G401.6 (cell line): ENCODE results near the gene DNER.
"Not testable (repeated sequence)": the region's sequence is repeated elsewhere in the genome, so short reads cannot be mapped to it uniquely, and the experiment has no call there.

Experiments
- FAIRE-seq: peaks from 2 replicates; lab custom pipeline; 2012; peaks lifted over from hg19 to GRCh38; lab: Jason Lieb, UNC

Gene DNER

DNA sequence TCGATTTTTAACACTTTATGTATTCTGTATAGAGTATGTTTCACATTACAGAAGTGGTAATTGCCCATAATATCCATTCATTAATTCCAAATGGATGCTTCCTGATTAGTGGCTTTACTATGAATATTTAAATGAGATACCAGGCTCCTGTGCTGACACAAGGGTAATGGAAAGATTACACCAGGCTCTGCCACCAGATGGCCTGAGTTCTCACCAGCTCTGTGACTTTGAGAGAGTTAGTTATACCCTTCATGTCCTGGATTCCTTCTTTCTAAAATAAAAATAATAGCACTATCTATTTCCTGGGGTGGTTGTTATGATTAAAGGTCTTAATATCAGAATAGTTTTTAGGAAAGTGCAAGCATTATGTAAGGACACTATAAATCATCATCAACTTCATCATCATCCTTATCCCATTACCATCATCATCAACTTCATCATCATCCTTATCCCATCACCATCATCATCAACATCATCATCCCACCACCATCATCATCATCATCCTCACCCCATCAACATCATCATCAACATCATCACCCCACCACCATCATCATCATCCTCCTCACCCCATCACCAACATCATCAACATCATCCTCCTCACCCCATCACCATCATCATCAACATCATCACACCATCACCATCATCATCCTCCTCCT is 151.8 kb downstream of the DNER start:
- FAIRE-seq: no peak

DNA sequence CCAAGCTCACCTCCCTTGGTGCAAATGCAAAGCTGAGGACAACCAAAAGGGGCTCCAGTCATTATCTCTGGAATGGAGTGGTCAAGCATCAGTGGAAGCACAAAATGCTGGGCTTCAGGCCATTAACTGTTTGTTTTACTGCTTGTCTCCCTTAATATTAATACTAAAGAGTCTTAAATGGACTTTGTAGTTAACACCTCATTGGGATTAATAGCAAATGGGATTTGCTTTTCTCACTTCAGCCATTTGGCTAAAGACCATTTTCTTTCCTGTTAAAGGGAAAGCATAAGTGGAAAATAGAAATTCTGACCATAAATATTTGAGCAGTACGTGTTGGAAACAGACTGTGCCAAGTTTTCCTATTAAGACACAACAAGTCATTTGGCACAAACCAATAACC is 154.4 kb downstream of the DNER start:
- FAIRE-seq: no peak

DNA sequence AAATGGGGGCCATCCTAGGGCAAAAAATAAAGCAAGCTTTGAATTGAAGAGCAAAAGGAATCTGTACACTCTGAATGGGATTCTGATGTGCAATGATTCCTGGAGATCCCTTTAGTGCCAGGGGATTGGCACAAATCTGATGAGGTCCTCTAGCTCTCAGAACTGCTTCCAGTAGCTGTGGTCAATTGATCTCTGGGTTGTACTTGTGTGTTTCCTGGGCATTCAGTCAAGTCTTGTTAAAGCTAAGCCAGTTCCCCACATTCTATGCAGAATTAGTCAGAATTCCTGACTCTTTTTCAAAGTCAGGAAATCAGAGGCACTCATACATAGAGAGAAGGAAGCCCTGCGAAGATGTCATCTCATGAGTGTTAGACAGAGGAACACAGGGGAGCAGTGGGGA is 161.3 kb downstream of the DNER start:
- no peak for FAIRE-seq

DNA sequence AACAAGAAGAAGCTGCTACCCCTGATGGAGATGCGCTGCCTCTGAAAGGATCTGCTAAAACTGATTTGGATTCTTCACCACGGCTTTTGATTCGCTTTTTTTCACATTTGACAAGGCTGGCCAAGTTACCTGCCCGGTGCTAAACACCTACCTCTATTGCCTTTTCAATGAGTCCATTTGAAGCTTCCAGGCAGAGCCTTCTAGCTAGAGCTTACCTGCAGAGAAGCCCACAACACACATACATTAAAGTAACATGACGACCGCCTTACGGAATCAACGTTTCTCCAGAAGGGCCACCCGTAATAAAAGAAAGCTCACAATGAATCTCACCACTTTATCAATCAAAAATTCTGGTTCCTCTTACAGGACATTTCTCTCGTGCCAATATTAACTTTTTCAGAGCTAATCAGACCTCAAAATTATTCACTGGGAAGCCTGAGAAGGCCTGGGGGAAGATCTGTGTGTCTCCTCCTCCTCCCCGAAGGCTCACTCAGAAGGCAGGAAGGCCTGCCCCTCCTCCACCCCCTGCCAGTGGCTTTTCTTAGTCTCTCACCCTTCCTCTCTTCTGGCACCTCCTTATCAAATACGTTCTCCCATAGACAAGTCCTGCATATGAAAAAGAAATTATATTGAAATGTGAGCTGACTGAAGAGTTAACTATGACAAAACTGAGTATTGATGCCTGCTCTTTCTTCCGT is 171.0 kb downstream of the DNER start:
- no peak for FAIRE-seq

DNA sequence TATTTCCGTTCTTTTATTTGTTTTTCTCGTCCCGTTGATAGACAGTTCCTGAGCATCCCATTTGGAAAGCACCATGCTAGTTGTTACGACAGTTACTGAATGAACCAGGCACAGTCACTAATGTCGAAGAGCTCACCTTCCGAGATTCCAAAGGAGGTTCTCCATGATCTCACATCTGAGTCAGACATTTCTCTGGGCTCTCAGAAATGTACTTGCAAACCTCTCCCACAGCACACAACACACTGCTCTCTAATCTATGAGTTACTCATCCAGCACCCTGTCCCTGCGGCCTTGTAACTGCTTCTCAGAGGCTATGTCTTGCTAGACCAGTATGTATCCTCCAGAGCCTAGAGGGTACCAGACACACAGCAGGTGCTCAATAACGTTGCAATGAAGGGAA is 174.7 kb downstream of the DNER start:
- no peak for FAIRE-seq

DNA sequence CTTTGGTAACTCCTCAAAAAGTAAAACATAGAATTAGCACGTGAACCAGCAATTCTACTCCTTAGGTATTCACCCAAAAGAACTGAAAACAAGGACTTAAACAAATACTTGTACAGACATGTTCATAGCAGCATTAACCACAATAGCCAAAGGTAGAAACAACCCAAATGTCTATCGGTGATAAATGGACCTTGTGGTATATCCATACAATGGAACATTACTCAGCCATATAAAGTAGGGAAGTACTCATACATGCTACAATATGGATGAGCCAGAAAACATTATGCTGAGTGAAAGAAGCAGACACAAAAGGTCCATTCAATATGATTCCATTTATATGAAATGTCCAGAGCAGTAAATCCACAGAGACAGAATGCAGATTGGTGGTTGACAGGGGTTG is 182.8 kb downstream of the DNER start:
- no peak for FAIRE-seq

DNA sequence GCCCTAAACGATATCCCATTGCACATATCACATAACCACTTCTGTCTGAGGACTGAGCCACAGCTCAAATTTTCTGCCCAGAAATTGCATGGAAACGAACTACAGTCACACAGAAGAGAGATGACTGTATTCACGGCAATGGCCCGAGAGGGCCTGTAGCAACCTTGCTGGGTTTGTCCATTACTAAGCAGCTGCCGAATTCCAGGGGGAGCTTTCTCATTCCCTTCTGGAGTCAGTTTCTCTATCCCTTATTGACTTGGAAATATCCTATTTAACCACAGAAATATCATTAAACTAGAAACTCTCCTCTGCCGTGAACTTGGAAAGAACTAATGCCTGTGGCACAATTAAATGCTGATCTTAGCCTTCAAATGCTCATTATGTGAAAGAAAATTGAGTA is 183.9 kb downstream of the DNER start:
- no peak for FAIRE-seq

DNA sequence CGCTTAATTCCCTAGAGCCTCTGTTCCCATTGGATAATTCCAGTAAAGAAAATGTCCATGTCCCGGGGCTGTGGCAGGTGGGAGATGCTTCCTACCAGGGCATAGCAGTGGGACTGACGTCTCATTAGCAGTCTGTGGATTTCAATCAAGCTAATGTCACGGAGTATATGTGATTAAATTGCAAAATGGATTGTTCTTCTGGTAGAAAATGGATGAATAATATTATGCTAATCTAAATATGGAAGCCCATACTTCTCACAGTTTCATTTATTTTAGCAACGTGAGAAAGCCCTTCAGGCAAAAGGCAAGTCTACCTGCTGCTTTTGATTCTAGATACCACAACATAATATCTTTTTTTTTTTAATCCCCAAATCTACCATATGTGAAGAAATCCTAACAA is 185.5 kb downstream of the DNER start:
- FAIRE-seq: no peak

DNA sequence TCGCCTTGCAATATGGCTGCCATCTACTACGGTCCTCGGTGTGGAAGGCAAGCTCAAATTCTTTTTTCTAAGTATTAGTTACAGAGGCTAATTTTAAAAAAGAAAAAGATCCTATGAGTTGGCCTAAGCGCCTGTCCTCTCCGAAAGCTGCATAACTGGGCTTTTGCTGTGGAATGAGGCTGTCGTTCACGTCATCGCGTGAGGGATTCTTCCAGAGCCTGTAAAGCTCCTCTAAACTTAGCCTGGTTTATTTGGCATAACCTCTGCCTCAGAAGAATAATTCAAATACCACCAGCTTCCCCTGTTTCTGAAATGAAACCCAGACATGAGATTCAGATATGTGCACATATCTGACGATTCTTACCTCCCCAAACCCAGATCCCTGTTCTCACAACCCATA is 187.4 kb downstream of the DNER start:
- FAIRE-seq: no peak

DNA sequence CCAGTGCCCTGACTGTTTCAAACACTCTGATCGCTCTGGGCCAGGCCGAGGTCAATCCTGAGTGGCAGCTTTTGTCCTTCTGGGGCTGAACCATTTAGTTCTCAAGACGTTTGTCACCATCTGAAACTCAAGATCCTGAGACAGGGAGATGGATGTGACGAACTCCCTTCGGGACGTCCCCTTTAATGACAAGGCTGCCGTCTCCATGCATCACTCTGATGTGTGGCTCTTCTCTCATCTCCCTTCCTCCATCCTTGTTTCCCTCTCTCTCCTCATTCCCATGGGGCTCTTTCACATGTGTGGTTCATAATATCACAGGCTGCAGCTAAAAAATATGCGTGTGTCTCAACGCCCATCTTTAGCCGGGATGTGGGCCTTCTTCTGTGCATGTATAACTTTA is 189.6 kb downstream of the DNER start:
- no peak for FAIRE-seq

DNA sequence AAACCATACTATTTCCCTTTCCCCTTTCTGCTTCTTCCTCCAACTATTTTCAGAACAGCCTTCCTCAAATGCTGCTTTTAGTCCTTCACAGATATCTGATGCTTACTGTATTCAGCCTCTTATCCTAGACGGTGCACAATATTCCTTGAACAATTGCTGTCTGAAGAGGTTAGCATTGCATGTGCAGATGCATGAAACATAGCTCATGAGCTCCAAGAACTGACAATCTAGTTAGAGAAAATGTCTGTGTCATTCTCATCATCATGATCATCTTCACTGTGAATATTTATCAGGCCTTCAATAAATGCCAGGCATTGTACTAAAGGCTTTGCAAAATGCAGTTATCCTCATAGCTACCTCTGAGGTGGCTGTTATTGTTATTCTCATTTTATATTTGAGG is 190.7 kb downstream of the DNER start:
- FAIRE-seq: no peak

DNA sequence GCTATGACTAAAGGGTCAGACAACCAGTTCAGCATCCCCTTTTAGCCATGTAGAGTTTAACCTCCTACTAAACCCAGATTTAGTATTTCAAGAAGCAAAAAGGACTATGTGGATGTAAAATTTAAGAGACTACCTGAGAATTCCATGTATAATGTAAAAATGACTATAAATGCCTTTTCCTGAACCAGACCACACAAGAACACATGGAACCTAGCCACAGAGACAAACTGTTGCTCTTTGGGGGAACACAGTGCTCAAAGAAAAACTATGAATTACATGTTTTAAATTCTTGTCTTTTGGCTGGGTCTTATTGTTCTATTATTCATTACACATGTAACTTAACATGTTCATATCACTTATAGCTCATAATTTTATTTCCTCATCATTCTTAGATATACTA is 192.8 kb downstream of the DNER start:
- no peak for FAIRE-seq

DNA sequence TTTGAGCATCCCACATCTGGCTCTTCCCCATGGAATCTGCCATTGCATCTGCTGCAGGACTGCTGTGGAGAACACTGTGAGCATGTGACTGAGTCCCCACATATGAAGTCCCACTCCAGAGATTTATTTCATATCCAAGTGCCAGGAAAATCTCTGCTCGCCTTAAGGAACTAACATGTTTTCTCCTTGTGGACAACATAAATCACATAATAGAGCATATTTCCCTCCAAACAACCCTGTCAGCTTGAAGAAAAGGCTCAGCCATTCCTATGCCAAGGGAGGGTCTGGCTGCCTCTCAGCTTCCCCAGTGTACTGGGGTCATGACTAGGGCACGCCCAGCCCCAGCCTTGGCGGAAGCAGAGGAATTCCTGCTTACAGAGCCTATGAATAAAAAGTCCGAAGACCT is 193.7 kb downstream of the DNER start:
- no peak for FAIRE-seq

DNA sequence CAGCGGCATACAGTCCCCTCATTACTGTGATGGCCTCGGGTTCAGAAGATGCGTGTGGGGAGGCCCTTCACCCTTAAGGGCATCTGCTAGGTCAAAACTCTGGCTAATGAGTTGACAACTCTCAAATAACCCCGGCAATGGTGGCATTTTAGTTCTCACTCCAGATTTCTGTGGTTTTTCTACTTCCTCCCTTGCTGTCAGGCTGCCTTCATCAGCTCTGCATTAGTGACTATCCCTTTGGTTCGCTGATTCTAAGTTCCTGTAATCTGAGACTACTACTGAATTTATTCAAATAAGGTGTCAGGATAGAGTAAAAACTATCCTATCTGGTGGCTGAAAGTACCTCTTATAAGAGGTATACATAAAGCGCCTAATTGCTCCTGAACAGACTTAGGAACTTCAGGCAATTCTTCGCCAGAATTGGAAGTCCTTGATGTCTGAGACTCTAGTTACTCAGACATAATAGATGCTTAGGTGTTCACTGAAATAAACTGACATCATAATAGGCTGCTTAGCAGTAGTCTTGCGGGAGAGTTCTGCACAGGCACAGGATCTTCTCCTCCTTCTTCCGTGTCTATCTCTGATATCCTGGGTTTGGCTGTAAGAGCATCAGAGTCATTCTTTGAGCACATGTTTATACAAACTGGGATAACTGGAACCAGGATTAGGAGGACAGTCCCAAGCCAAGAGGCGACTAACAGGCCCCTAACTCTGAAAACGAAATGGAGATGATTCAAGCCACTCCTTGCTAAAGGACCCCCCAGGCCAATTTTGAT is 194.5 kb downstream of the DNER start:
- FAIRE-seq: no peak

DNA sequence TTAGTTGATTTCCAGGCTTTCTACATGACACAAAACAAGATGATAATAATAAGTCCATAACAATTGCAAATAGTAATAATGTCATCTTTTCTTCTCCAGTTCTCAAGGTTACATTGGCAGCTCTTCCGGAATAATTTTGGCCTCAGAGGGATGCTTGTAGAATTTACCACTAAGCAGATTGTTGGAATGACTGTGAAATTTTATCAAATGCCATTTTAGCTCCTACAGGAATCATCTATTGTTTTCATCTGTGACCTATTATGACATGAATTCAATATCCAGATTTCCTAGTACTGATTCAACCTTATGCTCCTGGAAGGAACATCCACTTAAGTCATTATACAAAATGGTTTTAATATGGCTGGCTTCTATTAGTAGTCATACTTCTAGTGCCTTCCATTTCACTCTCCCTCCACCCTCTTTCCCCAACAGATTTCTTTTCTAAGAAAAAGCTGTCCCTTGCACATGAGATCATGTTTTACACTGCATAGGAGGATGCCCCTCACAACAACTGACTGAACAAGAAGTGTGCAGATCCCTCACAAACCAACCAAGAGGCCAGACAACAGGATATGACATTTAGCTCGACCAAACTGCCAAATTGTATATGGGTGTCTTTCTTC is 200.0 kb downstream of the DNER start:
- no peak for FAIRE-seq

DNA sequence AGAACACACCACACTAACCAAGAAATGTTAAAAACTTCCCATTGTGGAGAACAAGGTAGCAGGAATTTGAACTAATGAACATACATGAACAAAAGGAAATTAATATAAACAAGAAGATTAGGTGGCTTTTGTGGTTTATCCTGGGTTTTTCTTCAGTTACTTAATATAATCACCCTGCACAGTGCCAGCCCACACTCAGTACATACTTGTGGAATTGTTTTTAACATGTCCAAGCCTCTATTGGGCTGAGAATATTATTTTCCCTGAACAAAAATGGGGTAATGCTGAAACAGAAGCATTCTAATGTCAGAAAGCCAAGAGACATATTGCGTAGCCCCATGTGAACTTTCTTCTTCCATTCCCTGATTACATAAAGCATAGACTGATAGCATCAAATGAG is 202.8 kb downstream of the DNER start:
- no peak for FAIRE-seq

DNA sequence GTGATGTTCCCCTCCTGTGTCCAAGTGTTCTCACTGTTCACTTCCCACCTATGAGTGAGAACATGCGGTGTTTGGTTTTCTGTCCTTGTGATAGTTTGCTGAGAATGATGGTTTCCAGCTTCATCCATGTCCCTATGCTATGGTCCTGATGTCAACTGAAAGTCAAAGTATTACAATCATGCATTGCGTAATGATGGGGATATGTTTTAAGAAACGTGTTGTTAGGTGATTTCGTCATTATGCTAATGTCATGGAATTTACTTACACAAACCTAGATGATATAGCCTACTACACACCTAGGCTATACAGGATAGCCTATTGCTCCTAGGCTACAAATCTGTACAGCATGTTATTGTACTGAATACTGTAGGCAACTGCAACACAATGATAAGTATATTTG is 207.7 kb downstream of the DNER start:
- FAIRE-seq: not testable (repeated sequence)

DNA sequence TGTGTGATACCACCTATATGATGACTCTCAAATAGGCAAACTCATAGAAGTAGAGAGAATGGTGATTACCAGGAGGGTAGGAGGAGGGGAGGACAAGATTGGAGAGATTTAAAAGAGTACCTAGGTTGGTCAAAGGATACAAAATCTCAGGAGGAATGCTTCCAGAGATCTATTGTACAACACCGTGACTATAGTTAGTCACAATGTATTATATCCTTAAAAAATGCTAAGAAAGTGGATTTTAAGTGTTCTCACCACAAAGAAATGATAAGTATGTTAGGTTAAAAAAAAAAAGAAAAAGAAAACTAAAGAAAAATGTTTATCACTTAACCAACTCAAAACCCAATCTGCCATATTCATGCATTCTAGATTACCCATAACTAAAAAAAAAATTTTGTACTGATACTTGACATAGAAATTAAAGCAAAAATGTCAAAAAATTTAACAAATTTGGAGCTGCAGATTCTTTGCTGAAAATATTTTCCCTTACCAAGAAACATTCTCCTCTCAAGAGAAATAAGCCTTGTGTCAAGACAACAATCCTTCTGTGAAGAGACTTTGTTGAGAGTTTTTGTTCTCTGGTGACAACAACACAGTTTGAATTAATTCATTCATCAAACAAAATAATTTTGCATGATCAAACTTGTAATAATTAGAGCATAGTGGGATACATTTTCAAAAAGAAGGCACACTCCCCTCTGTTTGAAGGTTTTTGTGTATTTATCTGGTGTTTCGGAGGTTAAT is 213.1 kb downstream of the DNER start:
- FAIRE-seq: no peak

DNA sequence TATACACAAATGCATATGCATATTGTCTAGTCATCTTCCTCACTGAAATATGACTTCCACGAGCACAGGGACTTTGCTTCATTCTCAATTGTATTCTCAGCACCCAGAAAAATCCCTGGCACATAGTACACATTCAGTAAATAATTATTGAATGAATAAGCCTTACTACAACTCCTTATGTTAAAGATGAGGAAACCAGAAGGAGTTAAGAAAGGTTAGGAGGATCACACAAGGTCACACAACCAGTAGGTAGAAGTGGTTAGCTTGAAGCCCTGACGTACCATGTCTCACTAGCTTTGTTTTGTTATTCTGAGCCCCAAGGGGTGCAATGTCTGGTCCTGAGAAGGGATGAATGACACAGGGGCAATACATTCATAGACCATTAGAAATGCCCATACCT is 222.3 kb downstream of the DNER start:
- FAIRE-seq: no peak

DNA sequence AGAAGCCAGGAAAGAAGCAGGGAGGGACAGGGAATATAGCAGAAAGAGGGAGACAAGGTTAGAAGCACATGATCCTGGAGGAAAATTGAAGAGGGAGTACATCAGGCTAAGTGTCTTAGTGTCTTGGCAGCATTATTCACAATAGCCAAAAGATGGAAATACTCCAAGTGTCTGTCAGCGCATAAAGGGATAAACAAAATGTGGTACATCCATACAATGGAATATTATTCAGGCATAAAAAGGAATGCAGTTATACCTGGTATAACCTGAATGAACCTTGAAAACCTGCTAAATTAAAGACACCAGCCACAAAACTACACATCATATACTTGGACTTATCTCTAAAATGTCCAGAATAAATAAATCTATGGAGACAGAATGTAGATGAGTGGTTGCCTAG is 224.2 kb downstream of the DNER start:
- no peak for FAIRE-seq

DNA sequence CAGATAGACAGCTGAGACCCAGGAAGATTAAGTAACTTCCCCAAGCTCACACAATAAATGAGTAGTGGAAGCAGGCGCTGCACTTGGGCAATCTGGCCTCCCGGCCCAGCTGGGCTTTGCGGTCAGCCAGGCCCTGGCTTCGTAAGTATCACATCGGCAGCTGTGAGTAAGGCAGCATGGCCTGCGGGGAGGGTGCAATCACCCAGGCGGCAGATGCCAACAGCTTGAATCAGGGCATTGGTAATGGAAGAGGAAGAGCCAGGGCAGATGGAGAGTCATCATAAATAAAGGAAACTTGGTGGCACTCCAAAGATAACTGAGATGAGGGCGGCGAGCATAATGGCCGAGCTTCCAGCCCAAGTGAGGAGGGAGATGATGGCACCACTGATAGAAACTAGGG is 225.3 kb downstream of the DNER start:
- no peak for FAIRE-seq

DNA sequence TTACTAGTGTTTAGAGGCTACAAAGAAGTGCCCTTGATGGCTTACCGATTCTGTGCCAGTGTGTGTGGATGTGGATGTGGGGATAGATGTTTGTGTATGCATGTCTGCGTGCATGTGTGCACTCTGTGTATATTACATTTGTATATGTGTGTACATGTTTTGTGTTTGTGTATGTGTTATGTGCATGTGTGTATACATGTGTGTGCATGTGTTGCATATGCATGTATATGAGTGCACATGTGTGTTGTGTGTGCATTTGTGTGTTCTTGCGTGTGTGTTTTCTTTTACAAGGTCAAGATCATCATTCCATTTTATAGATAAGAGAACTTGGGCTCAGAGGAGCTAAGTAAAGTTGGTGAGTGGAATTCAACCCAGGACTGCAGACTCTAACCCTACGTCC is 226.1 kb downstream of the DNER start:
- FAIRE-seq: no peak

DNA sequence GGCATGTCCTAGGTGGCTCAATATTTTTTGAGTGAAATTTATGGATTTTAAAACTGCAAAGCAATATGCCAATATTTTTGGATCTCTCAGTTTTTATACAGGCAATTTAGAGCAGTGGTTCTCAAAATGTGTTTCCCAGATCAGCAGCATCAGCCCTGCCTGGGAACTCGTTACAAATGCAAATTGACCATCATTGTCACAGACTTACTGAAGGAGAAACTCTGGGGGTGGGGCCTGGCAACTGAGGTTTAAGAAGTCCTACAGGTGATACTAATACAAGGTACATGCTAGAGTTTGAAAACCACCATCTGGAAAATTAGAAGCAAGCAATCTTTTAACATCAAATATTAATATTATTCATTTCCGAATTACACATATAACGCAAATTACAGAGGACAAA is 227.7 kb downstream of the DNER start:
- no peak for FAIRE-seq
